Sigmoid colon (tissue), 4 donors: Measurements from ENCODE around the gene TSPAN9.

Source experiments
- CTCF ChIP-seq, 4 experiments: fragments of 450-650 bp in 3 of 4; fragments of 200-600 bp in 1 of 4; IDR thresholded peaks; one replicate each; pipeline ENCODE4 v1.5.1; 2016 to 2019; ENCODE audit warnings: antibody characterized with exemption in 4 of 4, mild to moderate bottlenecking in 3 of 4, moderate library complexity in 2 of 4
- POLR2A ChIP-seq, 2 donors: fragments of 450-650 bp; IDR thresholded peaks; one replicate each; pipeline ENCODE4 v1.6.1; 2016; ENCODE audit warnings: antibody characterized with exemption in 2 of 2, mild to moderate bottlenecking in 2 of 2, moderate library complexity in 2 of 2
- POLR2AphosphoS5 ChIP-seq, 4 donors: sonication (generic); formaldehyde crosslinking; IDR thresholded peaks; one replicate each; pipeline ENCODE4 v1.6.1; 2017; ENCODE audit warnings: antibody characterized with exemption in 4 of 4

GRCh38 chr12:3295646-3296408 is 218.6 kb downstream of the TSPAN9 start:
- TF ChIP-seq CTCF (IDR thresholded peaks at IDR 0.05) (no peak), POLR2A (IDR thresholded peaks at IDR 0.05) (no peak), POLR2AphosphoS5 (IDR thresholded peaks at IDR 0.05) (no peak)
